SHP77 (cell line): ENCODE measurements around the gene RGSL1.
A peak's percentile ranks its signal among the peaks of the same experiment; 100 is the strongest.

ENCODE experiments used
- DNase-seq, 2 experiments: peaks; one replicate each; lab custom pipeline; 2025; lab: John Stamatoyannopoulos, UW

Gene RGSL1

DNA sequence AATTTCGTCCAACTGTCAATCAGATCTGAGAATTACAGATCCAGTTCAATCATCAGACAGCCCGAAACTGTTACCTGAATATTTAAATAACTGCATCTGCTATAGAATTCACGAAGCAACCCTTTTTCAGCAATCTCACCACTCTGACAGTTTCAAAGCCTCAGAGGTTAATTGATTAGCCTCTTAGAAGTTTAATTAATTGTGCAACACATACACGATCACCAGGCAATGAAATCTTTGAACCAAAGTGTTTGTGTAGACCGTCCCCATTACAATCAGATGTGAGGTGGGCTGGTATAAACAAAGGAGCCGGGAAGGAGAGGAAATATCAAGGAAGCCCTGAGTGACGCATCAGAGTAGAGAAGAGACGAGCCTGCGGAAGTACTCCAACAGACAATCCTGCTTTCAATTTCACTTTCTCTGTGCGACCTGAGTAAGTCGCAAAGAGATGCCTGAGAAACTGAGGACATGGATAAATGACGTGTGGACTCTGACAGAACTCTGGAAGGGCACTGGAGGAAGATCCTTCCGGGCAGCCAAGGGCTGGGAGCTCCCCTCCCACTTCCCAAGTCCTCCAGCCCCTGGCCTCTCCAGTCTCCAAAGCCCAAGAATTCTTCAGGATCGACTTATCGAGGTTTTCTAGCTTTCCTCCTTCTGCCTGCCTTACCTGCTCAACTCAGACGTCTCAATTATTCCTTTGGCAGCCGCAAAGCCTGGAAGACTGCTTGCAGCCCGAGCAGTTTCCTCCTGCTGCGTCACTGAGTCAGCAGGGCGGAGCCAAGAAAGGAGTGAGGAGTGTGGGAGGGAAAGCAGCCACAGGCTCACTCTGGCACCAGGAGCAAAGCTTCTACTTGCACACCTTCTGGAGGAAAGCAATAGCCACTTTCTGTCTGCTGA, 138.8 kb downstream of the RGSL1 start, which contains the start of gene RNASEL:
Gene RNASEL, minus strand, starts transcription at position 757 of the 897 bp plus-strand sequence. CDS start 2,450 bp downstream, outside the sequence.
- no peak for DNase-seq

DNA sequence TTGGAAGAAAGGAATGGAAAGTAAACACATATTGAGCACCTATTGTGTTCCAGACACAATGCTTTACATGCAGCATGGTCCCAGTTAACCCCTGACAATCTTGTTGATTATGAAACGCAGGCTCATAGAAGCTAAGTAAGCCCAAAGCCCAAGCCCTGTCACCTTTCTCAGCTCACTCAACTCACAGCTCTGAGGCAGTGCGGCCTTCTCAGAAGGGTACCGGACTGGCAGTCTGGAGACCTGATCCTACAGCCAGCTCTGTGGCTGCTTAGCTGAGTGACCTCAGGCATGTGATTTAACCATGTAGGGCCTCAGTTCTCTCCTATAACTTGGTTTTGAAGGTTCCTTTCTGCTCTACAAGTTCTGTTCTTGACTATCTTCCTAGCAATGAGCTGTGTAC, 139.6 kb downstream of the RGSL1 start:
- DNase-seq: no peak

DNA sequence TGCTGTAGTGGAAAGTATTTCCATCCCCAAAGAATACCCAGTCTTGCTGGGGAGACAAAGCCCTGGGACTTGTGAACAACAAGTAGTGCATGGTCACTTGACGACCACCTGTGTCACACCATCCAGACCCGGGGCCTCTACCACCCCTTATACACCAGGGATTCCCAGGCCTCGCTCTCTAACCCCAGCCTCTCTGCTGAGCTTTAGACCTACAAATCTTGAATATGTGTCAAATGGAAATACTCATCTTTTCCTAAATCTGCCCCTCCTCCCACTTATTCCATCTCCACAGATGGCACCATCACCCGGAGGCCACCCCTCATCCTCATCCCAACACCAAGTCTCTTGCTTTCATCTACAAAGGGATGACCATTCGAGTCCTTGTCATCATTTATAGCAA, 140.0 kb downstream of the RGSL1 start:
- no peak for DNase-seq

DNA sequence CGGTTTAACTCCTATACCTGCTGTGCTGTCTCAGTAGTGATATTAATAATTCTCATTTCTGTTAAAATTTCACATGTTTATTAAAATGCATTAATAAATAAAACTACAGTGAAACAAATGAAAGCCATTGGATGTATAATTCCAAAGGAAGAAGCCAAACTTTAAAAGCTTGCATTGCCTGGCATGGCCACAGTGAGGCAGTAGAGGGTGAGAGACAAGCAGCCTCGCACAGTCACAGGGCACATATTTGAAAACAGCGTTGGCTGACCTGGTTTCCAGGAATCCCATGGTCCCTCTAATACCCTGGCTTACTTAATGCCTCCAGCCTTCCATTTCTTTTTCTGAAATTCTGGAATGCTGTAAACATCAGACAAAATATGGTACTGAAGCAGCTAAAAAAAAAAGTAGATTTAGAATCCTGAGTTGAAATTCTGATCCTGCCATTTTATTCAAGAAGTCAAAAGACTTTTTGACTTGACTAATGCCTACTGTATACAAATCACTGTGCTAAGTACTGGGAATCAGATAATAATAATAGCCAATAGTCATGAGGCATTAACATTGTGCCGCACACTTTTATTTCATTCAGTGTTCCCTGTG, 145.8 kb downstream of the RGSL1 start:
- DNase-seq: peak; percentile 59 to 64

DNA sequence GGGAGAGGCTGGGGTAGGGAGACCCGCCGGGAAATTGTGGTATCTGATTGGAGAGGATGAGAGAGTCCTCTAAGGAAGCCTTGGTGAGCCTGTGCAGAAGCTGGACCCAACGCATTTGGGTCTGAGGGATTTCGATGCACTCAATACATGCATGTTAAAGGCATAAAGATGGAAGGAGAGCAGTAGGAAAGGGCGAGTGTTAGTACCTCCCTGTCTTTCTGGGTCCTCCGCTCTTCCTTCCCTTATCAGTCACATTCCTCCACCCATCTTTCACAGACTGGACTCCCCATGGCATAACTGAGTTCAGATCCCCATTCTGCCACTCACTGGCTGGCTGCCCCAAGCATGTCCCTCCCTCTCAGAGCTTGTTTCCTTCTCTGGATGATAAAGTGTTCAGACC, 147.0 kb downstream of the RGSL1 start:
- DNase-seq: no peak

DNA sequence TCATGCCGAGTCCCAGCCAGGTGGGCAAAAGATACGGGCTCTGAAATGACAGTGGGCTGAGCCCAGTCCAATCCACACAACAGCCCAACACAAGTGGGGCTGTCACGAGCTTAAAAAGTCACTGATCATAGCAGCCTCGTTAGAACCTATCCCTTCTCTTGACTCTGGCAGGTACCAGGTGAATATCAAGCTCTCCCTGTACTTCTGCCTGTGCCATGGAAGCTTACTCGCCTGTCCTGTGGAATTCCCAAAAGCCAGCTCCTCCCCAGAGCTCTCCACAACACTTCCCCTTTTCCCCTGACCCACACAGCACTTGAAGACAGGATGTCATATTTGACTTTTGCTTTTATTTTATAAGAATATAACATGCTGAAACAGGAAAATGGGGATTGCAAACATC, 148.3 kb downstream of the RGSL1 start:
- DNase-seq: no peak

DNA sequence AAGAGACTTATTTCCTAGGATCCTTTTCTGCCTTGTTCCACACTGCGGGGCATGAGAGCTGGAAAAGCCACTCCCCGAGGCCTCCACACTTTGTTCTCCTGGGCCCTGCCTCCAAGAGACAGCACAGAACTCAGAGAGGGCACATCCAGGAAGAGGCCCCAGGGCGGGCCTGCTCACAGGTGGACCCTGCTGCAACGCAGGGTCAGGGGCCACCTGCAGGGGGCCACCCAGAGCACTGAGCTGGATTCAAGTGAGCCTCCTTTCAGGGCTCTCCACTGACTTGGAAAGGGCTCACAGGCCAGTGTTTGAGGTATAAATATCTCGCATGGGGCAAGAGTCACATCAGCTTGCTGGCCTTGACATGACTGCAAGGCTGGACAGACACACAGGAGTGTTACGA, 149.4 kb downstream of the RGSL1 start:
- peak in 1 of 2 experiments; percentile 28 for DNase-seq

DNA sequence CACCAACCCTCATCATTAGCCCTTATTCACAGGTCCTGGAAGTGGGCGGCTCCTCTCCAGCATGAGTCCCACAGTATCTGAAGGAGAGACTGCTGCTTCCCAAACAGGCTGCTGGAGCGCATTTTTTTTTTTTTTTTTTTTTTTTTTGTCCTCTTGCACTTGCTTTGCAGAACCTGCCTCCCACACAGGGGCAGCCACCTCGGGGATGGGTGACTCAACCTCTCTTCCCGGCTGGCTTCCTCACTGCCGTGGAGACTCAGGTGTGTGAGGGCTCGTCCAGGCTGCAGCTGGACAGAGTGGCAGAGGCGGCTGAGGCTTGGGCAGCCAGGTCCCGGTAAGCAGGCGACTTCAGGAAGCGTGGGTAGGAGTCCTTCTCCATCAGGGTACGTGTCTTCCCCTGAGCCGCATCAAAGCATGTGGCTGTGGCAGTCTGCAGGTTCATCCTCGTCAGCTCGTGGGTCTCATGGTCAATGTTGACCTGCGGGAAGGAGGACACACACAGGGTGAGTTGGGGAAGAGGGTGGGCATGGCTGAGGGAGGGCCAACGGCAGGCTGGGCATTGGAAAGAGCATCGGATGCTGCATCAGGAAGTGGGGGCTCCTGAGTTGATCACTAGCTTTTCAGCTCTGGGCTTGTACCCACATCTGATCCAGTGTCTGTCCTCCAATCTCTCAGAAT, 150.2 kb downstream of the RGSL1 start:
- DNase-seq: no peak

DNA sequence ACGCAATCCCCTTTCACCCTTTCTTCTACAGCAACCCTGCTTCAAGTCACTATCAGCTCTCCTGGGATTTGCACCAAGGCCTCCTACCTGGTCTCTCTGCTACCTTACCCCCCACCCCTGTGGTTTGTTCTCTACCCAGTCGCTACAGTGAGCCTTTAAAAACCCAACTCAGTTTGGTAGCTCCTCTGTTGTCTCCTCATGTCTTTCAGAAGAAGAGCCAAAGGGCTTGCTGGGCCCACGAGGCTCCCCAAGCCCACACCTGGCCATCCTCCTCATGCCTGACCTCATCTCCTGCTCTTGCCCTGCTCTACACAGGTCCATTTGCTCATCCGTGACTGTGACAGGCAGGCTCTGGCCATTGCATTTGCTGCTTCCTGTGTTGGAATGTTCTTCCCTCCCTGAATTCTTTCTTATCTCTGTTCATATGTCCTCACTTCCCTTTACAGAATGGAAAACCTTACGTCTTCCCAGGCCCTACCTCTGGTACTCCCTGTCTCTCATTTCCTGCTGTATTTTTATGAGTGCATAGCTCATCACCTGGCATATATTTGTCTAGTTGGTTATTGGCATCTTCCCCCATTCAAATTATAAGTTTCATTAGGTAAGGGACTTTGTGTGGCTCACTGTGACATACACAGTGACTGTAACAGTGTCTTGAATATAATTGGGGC, 150.9 kb downstream of the RGSL1 start:
- DNase-seq: no peak

DNA sequence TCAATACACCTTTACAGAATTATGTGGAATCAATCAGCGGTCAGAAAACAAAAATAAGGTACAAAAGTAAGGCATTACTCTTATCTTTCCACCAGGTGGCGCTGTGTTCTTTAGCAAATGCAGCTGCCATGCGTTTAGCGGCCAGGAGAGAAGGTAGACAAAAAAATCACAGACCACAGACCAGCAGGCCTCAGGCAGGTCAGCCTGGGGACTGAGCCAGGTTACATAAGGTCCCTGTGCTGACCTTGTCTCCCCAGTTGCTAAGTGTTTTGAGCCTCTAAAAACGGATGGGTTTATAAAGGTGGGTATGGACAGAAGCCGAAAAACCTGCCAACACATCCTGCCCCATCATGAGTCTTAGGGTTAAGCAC, 151.5 kb downstream of the RGSL1 start:
- peak; percentile 78 to 82 for DNase-seq

DNA sequence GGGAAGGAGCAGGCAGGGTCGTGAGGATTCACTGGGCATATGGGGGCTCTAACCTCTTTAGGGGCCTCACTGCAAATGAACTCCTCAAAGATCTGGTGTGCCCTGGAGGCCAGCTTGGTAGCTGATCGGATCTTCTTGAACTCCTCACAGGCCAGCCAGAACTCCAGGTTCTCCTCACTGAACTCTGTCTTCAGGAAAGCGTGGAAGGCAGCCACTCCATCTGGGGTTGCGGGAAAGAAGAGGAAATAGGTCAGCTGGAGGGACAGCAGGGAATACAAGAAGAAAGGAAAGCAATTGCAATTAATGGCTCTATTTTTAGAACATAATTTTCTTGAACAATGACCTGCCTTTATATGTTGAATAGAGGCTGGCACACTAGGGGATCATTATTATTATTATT, 152.0 kb downstream of the RGSL1 start:
- DNase-seq: no peak

DNA sequence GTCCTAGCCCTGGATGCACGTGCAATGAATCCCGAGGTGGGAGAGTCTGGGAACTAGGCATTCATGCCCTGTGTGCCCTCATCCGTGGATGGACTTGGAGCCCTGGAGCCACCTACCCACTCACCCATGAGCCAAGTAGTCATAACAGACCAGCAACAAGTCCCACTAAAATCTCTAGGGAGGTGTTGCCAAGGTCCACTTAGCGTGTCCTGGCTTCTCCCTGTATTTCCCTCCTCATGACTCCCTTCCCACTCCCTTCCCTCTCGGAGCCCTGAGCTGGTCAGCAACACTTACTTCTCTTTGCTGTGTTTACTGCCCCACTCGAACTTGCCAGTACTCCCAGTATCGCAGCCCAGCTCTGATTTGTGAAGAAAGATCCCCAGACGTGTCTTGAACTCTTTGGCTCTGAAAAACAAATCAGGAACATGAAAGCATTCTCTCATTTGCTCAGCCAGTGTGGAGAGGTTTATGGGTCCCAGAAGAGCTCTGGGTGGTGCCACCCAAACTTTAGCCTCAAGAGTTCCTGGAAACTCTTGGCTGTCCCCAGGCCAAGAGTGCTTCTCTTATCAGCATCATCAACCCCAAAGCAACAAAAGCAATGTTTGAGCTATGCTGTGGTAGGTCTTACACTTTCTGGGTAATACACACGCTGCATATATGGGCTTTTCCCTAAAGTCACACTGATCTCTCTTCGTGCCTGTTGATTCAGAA, 153.1 kb downstream of the RGSL1 start:
- DNase-seq: no peak

DNA sequence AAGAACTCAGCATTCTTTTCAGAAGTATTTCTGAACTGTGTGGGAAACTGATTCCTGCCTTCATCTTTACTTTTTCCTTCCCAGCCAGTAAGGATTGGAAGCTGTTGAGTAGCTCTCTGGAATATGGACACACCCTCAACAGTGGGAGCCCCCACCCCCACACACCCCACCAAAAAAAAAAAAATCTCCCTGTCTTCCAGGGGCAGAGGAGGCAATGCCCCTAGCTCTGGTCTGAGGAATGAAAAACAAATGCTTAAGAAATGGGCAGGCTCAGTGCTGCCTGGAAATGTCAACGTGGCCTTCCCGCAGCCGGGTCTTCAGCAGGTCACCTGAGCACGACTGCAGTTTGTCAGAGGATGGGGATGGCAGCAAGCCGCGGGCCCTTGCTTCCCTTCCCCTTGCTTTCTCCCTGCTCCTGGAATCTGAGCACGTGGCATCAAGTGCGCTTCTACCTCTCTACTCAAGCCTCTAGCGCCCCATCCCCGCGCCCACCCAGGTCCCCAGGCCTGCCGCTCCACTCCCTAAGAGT, 153.8 kb downstream of the RGSL1 start:
- no peak for DNase-seq

DNA sequence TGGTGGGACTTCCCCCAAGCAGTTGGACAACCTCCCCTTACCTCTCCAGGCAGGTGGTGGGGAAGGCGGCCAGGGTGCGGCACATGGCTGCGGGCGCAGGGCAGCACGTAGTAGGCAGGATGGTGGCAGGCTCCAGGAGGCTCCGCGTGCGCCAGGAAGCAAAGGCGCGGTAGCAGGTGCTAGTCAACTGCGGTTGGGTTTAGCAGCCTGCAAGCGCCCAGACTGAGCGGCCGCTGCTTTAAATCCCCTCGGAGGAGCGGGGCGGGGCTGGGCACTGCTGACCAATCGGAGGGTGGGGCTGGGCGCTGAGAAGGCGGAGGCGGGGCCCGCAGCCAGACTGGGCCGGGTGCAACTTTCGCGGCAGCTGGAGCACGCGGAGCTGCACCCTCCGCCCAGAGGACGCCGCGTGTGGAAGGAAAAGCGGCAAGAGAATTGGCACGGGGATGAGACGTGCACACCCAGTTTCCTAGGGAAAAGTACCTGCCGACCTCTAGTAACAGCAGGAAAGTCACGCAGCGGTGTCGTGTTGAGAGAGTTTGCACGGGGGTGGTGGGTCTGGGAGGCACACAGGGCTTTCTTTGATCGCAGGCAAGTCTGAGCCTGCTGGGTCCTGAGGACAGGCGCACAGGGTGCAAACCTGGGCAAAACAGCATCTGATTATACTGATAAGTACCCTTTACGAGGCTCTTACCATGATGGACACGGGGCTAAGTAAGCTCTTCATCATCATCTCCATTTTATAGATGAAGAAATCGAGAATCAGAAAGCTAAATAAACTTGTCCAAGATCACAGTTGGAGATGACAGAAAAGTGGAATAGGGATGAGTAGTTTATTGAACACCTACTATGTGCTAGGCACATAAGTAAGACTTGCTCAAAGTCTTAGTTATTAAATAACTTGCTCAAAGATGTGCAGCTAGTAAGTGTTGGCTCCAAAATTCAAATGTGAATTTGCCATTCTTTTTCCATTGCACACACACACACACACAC, 154.5 kb downstream of the RGSL1 start, which contains the start of gene RGS16:
Gene RGS16, minus strand, starts transcription at position 215 of the 990 bp plus-strand sequence. Its CDS starts 130 bp downstream, at position 85.
- DNase-seq: peak; percentile 90 to 95

DNA sequence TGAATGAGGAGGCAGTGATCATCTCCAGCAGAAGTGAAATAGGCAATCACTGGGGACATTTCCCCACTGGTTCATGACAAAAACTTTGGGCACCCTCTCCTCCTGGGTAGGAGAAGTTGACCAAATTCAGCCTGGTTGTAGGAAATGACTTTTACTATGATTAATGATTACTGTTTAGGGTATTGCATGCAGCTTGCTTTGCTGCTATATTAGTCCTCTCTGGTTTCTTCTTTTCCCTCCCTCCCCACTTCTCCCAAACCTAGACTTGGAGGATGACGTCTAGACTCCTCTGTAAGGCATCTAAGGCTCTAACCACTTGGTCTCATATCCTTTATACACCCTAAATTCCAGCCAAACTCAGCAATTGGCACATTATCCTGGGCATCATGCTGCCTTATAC, 157.6 kb downstream of the RGSL1 start:
- DNase-seq: no peak

DNA sequence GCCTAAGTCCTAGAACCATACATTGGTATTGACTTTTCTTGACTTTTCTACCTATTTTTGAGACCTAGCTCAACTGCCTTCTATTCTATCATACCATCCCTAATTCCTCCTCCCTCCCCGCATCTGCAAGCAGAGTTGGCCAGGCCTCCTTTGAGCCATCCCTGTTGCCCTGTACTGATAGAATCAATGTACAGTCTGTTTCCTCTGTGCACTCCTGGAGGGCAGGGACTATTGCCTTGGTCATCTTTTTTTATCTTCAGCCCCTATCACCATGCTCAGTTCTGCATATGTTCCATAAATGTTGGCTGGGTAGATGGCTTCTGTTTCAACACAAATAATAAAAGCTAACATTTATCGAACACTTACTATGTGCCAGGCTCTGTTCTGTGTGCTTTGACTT, 158.3 kb downstream of the RGSL1 start:
- DNase-seq: no peak

DNA sequence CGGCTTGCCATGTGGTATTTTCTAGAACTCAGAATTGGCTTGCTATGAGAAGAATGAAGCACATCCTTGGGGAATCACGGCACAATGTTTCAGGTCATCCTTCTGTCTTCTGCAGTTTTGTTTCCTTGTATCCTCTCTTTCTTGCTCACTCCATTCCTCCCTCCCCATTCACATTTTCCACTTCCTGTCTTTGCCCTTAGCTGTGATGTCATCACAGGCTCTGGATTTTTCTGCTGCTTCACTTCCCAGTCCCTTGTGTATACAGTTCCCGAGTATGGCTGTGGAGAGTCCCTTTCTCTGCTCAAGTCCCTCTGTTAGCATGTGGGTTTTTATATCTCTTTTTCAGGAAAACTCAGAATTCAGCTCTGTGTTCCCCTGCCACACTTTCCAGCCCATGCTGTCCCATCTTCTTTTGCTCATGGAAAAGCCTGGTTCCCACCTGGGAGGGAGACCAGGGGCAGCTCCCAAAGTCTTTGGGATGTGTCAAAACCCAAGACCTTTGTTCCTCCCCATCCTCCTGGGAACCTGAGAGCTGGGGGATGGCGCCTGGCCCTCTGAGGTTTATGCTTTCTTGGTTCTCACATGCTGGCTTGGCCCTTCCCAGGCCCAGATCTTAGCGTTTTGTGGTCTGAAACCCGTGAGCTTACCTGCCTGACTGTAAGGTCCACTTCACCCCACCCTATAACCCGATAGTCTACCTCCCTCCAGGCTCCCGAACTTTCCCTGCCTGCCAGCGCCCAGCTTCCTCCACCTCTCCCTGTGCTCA, 159.1 kb downstream of the RGSL1 start:
- DNase-seq: peak; percentile 38 to 62
